ENCODE results near the gene C16orf54. TPM values are rescaled to one million over a fixed set of nuclear protein-coding genes. Genes with fewer than 3 reads are reported as not detected.

The C16orf54 gene
- total and polyA plus RNA-seq, 7 donors: 0.03 to 0.57 (median 0.24) TPM

DNA sequence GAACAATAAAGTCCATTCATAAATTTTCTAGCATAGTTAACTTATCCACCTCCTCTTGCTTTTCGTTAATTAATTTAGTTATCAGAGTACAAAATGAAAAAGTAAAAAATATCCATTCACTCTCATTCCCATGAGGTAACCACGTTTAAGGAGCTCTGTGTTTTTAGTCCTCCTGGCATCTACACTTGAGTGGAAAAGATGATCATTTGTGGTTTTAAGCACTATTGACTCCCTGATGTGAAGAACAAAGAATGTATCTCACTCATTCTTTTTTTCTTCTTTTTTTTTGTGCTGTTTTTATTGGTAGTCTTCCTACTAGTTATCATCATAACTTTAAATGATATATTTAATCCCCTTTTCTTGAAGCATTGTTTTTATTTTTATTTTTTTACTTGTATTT lies 40.8 kb downstream of the C16orf54 start:
- no peaks in the 10 kb centered on the region for H3K27me3 ChIP-seq (ENCODE audit: insufficient read depth in 3 of 3, low read length in 2 of 3)
- WGBS, 3 donors: 62 to 72% (median 67%) methylated on average over 2 of the region's 2 CpGs
- no peak for ATAC-seq
- no peak overlapping the region for H3K27ac ChIP-seq
- no peaks in the 10 kb centered on the region for H3K36me3 ChIP-seq (ENCODE audit: insufficient read depth in 1 of 2, low read depth in 1 of 2)
- intact Hi-C loops (cut with DNase I): loop anchor here in 1 of 2 donors (10.0 kb wide), 1 partner anchor 80 kb away; no protein-coding TSS in a partner anchor
- no peak for DNase-seq
- H3K9me3 ChIP-seq: no peaks in the 10 kb centered on the region
- H3K4me1 ChIP-seq: no peaks in the 10 kb centered on the region
- TF ChIP-seq, protein P1, sequence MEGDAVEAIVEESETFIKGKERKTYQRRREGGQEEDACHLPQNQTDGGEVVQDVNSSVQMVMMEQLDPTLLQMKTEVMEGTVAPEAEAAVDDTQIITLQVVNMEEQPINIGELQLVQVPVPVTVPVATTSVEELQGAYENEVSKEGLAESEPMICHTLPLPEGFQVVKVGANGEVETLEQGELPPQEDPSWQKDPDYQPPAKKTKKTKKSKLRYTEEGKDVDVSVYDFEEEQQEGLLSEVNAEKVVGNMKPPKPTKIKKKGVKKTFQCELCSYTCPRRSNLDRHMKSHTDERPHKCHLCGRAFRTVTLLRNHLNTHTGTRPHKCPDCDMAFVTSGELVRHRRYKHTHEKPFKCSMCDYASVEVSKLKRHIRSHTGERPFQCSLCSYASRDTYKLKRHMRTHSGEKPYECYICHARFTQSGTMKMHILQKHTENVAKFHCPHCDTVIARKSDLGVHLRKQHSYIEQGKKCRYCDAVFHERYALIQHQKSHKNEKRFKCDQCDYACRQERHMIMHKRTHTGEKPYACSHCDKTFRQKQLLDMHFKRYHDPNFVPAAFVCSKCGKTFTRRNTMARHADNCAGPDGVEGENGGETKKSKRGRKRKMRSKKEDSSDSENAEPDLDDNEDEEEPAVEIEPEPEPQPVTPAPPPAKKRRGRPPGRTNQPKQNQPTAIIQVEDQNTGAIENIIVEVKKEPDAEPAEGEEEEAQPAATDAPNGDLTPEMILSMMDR (IDR thresholded peaks at IDR 0.05): no peak
- H3K4me3 ChIP-seq: no peak overlapping the region

DNA sequence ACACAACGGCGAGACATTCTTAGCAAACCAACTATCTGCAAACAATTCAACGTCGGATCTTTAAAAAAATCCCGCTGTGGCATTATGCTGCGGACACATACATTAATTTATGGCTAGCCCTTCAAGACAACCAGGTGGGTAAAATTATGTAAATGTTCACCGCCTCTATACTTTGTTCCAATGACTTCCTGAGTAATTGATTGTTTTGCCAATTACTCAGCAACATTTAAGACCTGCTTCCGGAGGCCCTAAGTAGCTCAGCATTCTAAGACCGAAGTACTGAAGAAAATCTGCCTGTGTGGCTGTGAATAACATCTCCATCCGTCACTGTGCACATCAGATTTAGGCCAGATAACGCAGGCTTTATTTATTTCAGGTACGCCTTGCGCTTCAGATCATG lies 43.5 kb downstream of the C16orf54 start:
- intact Hi-C loops (cut with DNase I): loop anchor here (2.0 to 10.0 kb wide), 4 partner anchors 83 to 319 kb away; no protein-coding TSS in a partner anchor
- TF ChIP-seq, protein P1 (IDR thresholded peaks at IDR 0.05): no peak
- Histone ChIP-seq H3K27ac (no peak overlapping the region), H3K9me3 (no peaks in the 10 kb centered on the region), H3K27me3 (ENCODE audit: insufficient read depth in 3 of 3, low read length in 2 of 3) (no peaks in the 10 kb centered on the region), H3K36me3 (ENCODE audit: insufficient read depth in 1 of 2, low read depth in 1 of 2) (no peaks in the 10 kb centered on the region), H3K4me3 (no peak overlapping the region), H3K4me1 (no peaks in the 10 kb centered on the region)
- ATAC-seq: no peak
- 71 to 81% (median 73%) methylated on average over 13 of the region's 13 CpGs for WGBS, 3 donors
- DNase-seq: no peak

DNA sequence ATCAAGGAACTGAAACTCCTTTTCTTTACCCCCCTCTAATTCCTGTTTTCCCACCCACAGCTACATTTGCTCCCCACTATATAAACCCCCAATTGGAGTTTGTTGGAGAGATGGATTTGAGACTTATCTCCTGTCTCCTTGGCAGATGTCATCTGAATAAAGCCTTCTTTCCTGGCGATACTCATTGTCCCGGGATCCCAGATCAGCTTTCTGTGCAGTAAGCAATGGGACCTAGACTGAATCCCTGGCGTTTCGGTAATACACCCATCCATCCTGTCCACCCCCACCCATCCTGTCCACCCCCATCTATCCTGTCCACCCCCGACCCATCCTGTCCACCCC lies 44.6 kb downstream of the C16orf54 start:
- Histone ChIP-seq H3K27me3 (ENCODE audit: insufficient read depth in 3 of 3, low read length in 2 of 3) (no peaks in the 10 kb centered on the region), H3K4me3 (no peak overlapping the region), H3K36me3 (ENCODE audit: insufficient read depth in 1 of 2, low read depth in 1 of 2) (no peaks in the 10 kb centered on the region), H3K9me3 (no peaks in the 10 kb centered on the region), H3K27ac (no peak overlapping the region), H3K4me1 (no peaks in the 10 kb centered on the region)
- intact Hi-C loops (cut with DNase I): loop anchor here (5.0 to 10.0 kb wide), 3 partner anchors 84 to 301 kb away; no protein-coding TSS in a partner anchor
- DNase-seq: no peak
- no peak for ATAC-seq
- TF ChIP-seq, protein P1 (IDR thresholded peaks at IDR 0.05): no peak
- WGBS, 3 donors: 83 to 84% (median 84%) methylated on average over 5 of the region's 5 CpGs

DNA sequence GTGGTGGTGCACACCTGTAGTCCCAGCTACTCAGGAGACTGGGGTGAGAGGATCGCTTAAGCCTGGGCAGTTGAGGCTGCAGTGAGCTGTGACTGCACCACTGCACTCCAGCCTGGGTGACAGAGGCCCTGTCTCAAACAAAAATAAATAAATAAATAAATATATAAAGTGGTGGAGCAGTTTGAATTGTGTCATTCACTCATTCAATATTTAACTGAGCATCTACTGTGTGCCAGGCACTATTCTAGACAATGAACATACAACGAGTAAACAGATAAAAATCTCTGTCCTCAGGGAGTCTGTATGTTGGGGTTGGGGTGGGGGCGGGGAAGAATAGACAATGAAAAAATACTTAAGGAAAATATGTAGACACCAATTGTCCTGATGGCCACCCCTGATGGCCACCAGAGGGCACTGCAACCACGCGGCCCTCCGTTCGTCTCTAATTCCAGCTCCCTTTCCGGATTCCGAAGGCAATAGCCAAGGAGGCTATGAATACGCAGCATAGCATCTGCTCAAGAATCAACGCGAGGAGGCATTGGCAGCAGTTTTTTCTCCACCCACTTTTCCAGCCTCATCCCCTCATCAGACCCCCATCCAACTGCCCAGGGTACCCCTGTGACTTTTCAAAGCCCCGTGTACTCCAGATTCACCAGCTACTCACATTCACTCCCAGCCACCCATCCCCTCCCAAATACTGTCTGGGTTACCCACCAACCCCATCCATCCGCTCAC lies 45.4 kb downstream of the C16orf54 start:
- Histone ChIP-seq H3K27ac (no peak overlapping the region), H3K4me1 (no peaks in the 10 kb centered on the region), H3K9me3 (no peaks in the 10 kb centered on the region), H3K4me3 (no peak overlapping the region), H3K27me3 (ENCODE audit: insufficient read depth in 3 of 3, low read length in 2 of 3) (no peaks in the 10 kb centered on the region), H3K36me3 (ENCODE audit: insufficient read depth in 1 of 2, low read depth in 1 of 2) (no peaks in the 10 kb centered on the region)
- peak; percentile 89 to 98 (median 94) for ATAC-seq
- TF ChIP-seq, protein P1 (IDR thresholded peaks at IDR 0.05): peak; percentile 91
- DNase-seq: peak; percentile 73 to 86
- intact Hi-C loops (cut with DNase I): loop anchor here (5.0 to 10.0 kb wide), 3 partner anchors 84 to 302 kb away; no protein-coding TSS in a partner anchor
- 14 to 16% (median 16%) methylated on average over 14 of the region's 14 CpGs for WGBS, 3 donors

Data from psoas muscle (tissue), 8 donors.